GM18517 (cell line): ENCODE measurements around the gene RHOC.

Experiments used
- ATAC-seq: cut with Tn5 transposase; IDR thresholded peaks from one replicate; pipeline ENCODE4 v1.9.1; 2021; ENCODE audit warnings: mild to moderate bottlenecking, moderate library complexity; ENCODE audit not compliant: unreplicated experiment

RHOC gene

GRCh38 chr1:112702420-112703261 lies 4.3 kb downstream of the RHOC start:
- no peak for ATAC-seq

DNA sequence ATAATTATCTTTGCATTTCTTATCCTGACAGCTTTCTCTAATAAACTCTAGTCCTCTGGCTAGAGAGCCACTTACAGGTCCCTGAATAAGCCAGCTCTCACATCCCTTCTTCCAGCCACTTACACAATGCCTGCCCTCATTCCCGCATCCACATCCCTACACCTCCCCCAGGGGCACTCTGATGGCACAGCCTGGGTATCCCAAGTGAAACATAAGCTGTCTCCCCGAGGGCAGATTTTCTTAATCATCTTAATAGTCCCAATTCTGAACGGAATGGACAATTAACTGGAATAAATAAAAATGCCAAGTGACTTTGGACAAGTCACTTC lies 4.9 kb downstream of the RHOC start:
- no peak for ATAC-seq

GRCh38 chr1:112701227-112702066 lies 5.5 kb downstream of the RHOC start:
- no peak for ATAC-seq

DNA sequence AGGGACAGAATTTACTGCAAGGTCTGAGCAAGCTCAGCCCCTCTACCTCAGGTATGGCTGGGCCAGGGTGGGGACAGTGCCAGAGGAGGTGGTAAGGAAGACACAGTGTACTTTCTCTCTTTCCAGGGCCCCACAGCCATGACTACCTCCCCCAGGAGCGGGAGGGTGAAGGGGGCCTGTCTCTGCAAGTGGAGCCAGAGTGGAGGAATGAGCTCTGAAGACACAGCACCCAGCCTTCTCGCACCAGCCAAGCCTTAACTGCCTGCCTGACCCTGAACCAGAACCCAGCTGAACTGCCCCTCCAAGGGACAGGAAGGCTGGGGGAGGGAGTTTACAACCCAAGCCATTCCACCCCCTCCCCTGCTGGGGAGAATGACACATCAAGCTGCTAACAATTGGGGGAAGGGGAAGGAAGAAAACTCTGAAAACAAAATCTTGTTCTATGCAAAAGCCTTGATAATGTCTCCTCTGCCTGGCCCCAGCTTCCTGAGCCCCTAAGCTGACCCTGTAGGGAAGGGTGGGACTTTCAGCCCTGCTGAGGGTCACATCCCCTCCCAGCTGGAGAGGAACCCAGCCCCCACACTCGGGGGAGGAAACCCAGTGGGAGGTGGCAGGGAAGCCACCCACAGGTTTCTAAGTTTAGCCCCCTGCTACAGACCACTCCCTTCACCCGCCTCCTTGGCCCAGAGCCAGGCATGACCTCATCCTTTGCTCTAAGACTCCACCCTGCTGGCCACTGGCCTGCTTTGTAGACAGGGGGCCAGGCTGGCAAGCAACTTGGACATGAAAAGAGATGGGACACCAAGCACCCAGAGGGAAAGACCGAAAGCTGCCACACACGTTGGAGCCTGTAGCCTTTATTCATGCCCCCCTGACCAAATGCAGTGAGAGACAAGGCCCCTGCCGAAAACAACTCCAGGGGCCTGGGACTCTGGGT lies 6.4 kb downstream of the RHOC start:
- ATAC-seq: peak; percentile 42

- no peak for ATAC-seq
Measured at GRCh38 chr1:112699425-112700144, 7.3 kb downstream of the RHOC start.

- ATAC-seq: no peak
Measured at GRCh38 chr1:112698366-112699310, 8.3 kb downstream of the RHOC start.

DNA sequence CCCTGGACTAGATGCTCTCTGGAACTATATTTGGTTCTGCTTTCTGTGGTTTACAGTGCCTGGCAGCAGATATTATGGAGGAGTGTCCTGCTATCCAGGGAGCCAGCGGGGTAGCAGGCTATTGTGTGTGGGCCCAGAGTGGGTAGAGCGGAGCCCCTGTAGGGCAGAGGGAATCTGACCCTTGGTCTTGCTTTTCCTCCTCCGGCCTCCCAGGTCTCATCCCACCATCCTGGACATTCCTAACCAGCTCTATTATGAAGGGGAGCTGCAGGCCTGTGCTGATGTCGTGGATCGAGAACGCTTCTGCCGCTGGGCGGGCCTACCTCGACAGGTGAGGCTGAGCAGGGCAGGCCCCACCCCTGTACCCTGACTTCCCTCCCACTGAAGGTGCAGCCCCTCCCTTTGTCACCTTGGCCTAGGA lies 9.1 kb downstream of the RHOC start:
- no peak for ATAC-seq

DNA sequence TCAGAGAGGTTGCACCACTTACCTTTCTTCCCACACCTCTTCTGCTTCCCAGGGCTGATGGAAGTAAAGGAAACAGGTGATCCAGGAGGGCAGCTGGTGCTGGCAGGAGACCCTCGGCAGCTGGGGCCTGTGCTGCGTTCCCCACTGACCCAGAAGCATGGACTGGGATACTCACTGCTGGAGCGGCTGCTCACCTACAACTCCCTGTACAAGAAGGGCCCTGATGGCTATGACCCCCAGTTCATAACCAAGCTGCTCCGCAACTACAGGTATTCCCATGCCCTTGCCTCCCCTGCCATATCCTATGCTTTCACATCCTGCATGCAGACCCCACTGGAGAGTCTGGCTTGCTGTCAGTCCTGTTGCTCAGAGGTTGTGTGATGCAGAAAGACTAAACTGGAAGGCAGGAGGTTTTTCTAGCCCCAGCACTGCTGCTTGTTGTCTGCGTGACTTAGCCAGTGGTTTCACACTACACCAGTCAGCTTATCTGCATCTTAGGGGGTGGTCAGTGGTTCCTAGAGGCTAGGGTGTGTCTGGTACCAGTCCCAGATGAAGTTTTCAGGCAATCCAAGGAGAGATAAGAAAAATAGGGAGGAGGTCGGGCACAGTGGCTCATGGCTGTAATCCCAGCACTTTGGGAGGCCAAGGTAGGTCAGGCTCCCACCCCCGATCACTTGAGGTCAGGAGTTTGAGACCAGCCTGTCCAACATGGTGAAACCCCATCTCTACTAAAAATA lies 10.2 kb downstream of the RHOC start:
- ATAC-seq: no peak

- ATAC-seq: no peak
Measured at GRCh38 chr1:112695276-112695675, 11.7 kb downstream of the RHOC start.

- no peak for ATAC-seq
Measured at GRCh38 chr1:112694363-112694929, 12.5 kb downstream of the RHOC start.

- ATAC-seq: no peak
Measured at GRCh38 chr1:112693821-112694220, 13.1 kb downstream of the RHOC start.

- ATAC-seq: no peak
Measured at GRCh38 chr1:112692681-112693080, 14.2 kb downstream of the RHOC start.

GRCh38 chr1:112689842-112690237 lies 17.1 kb downstream of the RHOC start:
- ATAC-seq: no peak

- no peak for ATAC-seq
Measured at GRCh38 chr1:112689196-112689841, 17.6 kb downstream of the RHOC start.

- ATAC-seq: no peak
Measured at GRCh38 chr1:112688781-112689193, 18.1 kb downstream of the RHOC start.

- no peak for ATAC-seq
Measured at GRCh38 chr1:112687785-112688496, 19.0 kb downstream of the RHOC start.

GRCh38 chr1:112687361-112687760 lies 19.6 kb downstream of the RHOC start:
- no peak for ATAC-seq
